Esophagus squamous epithelium (tissue), 4 donors: ENCODE data around the gene MTA2.

Experiments
- CTCF ChIP-seq, 6 experiments: fragments of 450-650 bp in 4 of 6; fragments of 200-600 bp in 2 of 6; sonication (generic) in 2 of 6; IDR thresholded peaks; one replicate each; pipeline ENCODE4 v1.5.1; 2016 to 2019; ENCODE audit warnings: antibody characterized with exemption in 6 of 6, mild to moderate bottlenecking in 4 of 6, moderate library complexity in 4 of 6
- POLR2A ChIP-seq, 4 donors: fragments of 450-650 bp; IDR thresholded peaks; one replicate each; pipeline ENCODE4 v1.6.1; 2017; ENCODE audit warnings: antibody characterized with exemption in 4 of 4, mild to moderate bottlenecking in 4 of 4, moderate library complexity in 3 of 4

- peak in 2 of 6 experiments; percentile 6 to 15 for TF ChIP-seq CTCF (IDR thresholded peaks at IDR 0.05)
- TF ChIP-seq POLR2A (IDR thresholded peaks at IDR 0.05), result peak in 1 of 4 donors; percentile 27
These were observed 741 bp upstream of the MTA2 start for GRCh38 chr11:62602141-62603071.
